ENCODE data around the gene OPCML. TPM values are rescaled to one million over a fixed set of nuclear protein-coding genes. Genes with fewer than 3 reads are reported as not detected.

The OPCML gene
- polyA plus RNA-seq, 3 donors, result not detected

DNA sequence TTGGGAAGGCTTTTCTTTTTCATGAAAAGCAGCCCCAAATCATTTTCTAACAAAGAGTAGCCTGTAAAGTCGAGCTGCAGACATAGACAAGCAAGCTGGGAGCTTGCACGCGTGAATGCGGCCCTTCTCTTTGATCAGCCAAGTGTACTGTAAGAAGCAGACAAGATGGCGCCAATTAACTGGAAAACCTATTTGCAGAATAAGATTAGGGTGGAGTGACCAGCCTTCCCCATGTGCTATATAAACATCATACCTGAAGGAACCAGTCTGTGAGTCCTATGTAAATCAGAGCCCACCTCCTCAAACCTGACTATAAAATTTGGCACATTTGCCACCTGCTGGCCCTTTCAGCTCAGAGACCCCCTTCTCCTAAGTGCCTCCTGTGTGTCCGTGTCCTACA lies 982.7 kb downstream of the OPCML start:
- Histone ChIP-seq H3K79me2 (ENCODE audit: insufficient read depth, low read length) (no peaks in the 10 kb centered on the region), H3K36me3 (replicated peaks in 1 of 2; ENCODE audit: control insufficient read depth in 1 of 2, insufficient read depth in 2 of 2, low read length in 2 of 2) (no peaks in the 10 kb centered on the region), H3K27ac (ENCODE audit: low read depth in 1 of 2, low read length in 2 of 2) (no peak overlapping the region), H3K27me3 (ENCODE audit: control insufficient read depth in 2 of 2, insufficient read depth in 2 of 2, low read length in 2 of 2) (no peaks in the 10 kb centered on the region), H2AFZ (ENCODE audit: insufficient read depth, low read depth, low read length, poor library complexity, severe bottlenecking) (no peak overlapping the region), H3K4me1 (ENCODE audit: control insufficient read depth in 1 of 2, insufficient read depth in 2 of 2, low read length in 2 of 2) (no peaks in the 10 kb centered on the region), H3K4me3 (replicated peaks in 1 of 3; ENCODE audit: low read depth in 2 of 3, low read length in 3 of 3) (no peak overlapping the region), H3K9ac (ENCODE audit: insufficient read depth, low read length, poor library complexity, severe bottlenecking) (no peak overlapping the region), H4K20me1 (ENCODE audit: insufficient read depth, low read length) (no peaks in the 10 kb centered on the region), H3K9me3 (replicated peaks in 1 of 2; ENCODE audit: control insufficient read depth in 1 of 2, insufficient read depth in 1 of 2, low read length in 2 of 2) (peaks cover 18 to 33% of the 10 kb centered on the region in 2 donors), H3K4me2 (replicated peaks; ENCODE audit: extremely low read depth, low read length, poor library complexity, severe bottlenecking) (no peak overlapping the region)
- H3K36me3 Mint-ChIP-seq, result no peaks in the 10 kb centered on the region
- no peak for DNase-seq
- intact Hi-C loops (cut with micrococcal nuclease), result no loop called here
- H3K9me3 Mint-ChIP-seq, result peaks cover 6 to 13% (median 10%) of the 10 kb centered on the region in 7 donors
- TF ChIP-seq, protein P1, sequence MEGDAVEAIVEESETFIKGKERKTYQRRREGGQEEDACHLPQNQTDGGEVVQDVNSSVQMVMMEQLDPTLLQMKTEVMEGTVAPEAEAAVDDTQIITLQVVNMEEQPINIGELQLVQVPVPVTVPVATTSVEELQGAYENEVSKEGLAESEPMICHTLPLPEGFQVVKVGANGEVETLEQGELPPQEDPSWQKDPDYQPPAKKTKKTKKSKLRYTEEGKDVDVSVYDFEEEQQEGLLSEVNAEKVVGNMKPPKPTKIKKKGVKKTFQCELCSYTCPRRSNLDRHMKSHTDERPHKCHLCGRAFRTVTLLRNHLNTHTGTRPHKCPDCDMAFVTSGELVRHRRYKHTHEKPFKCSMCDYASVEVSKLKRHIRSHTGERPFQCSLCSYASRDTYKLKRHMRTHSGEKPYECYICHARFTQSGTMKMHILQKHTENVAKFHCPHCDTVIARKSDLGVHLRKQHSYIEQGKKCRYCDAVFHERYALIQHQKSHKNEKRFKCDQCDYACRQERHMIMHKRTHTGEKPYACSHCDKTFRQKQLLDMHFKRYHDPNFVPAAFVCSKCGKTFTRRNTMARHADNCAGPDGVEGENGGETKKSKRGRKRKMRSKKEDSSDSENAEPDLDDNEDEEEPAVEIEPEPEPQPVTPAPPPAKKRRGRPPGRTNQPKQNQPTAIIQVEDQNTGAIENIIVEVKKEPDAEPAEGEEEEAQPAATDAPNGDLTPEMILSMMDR (IDR thresholded peaks at IDR 0.05), result no peak
- 80% methylated on average over 1 of the region's 6 CpGs for WGBS (ENCODE audit: insufficient coverage)
- no peak overlapping the region for H3K4me3 Mint-ChIP-seq
- H3K4me1 Mint-ChIP-seq, result no peaks in the 10 kb centered on the region
- no peaks in the 10 kb centered on the region for H3K27me3 Mint-ChIP-seq (ENCODE audit: low read depth in 3 of 3)
- H3K27ac Mint-ChIP-seq, result no peak overlapping the region

DNA sequence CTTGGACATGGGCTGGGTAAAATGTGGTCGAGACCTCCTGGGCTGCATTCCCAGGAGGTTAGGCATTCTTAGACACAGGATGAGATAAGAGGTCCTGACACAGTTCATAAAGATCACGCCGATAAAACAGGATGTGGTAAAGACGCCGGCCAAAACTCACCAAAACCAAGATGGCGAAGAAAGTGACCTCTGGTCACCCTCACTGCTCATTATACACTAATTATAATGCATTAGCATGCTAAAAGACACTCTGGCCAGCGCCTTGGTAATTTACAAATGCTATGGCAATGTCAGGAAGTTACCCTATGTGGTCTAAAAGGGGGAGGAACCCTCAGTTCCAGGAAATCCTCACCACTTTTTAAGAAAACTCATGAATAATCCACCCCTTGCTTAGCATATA lies 983.3 kb downstream of the OPCML start:
- intact Hi-C loops (cut with micrococcal nuclease), result no loop called here
- no peaks in the 10 kb centered on the region for H3K36me3 ChIP-seq (replicated peaks in 1 of 2; ENCODE audit: control insufficient read depth in 1 of 2, insufficient read depth in 2 of 2, low read length in 2 of 2)
- no peaks in the 10 kb centered on the region for H3K36me3 Mint-ChIP-seq
- no peaks in the 10 kb centered on the region for H3K4me1 ChIP-seq (ENCODE audit: control insufficient read depth in 1 of 2, insufficient read depth in 2 of 2, low read length in 2 of 2)
- H3K9me3 Mint-ChIP-seq, result peaks cover 6 to 13% (median 10%) of the 10 kb centered on the region in 7 donors
- H3K9me3 ChIP-seq (replicated peaks in 1 of 2; ENCODE audit: control insufficient read depth in 1 of 2, insufficient read depth in 1 of 2, low read length in 2 of 2), result peaks cover 18 to 33% of the 10 kb centered on the region in 2 donors
- H3K27ac ChIP-seq (ENCODE audit: low read depth in 1 of 2, low read length in 2 of 2), result no peak overlapping the region
- H3K27ac Mint-ChIP-seq, result no peak overlapping the region
- WGBS (ENCODE audit: insufficient coverage), result 26% methylated on average over 4 of the region's 7 CpGs
- H3K4me2 ChIP-seq (replicated peaks; ENCODE audit: extremely low read depth, low read length, poor library complexity, severe bottlenecking), result no peak overlapping the region
- DNase-seq, result no peak
- no peaks in the 10 kb centered on the region for H4K20me1 ChIP-seq (ENCODE audit: insufficient read depth, low read length)
- H3K4me1 Mint-ChIP-seq, result no peaks in the 10 kb centered on the region
- H3K27me3 Mint-ChIP-seq (ENCODE audit: low read depth in 3 of 3), result no peaks in the 10 kb centered on the region
- H3K4me3 ChIP-seq (replicated peaks in 1 of 3; ENCODE audit: low read depth in 2 of 3, low read length in 3 of 3), result no peak overlapping the region
- H3K9ac ChIP-seq (ENCODE audit: insufficient read depth, low read length, poor library complexity, severe bottlenecking), result no peak overlapping the region
- no peak overlapping the region for H3K4me3 Mint-ChIP-seq
- TF ChIP-seq, protein P1 (IDR thresholded peaks at IDR 0.05), result no peak
- H3K79me2 ChIP-seq (ENCODE audit: insufficient read depth, low read length), result no peaks in the 10 kb centered on the region
- H2AFZ ChIP-seq (ENCODE audit: insufficient read depth, low read depth, low read length, poor library complexity, severe bottlenecking), result no peak overlapping the region
- no peaks in the 10 kb centered on the region for H3K27me3 ChIP-seq (ENCODE audit: control insufficient read depth in 2 of 2, insufficient read depth in 2 of 2, low read length in 2 of 2)
